Measurements from ENCODE around the gene CCDC92. TPM values are rescaled to one million over a fixed set of nuclear protein-coding genes. Genes with fewer than 3 reads are reported as not detected.

The CCDC92 gene
- polyA plus RNA-seq, 1 of the 3 experiments (the other 2 are of a cell fraction) = 53.5 TPM

GRCh38 chr12:123889848-123890535 lies 82.6 kb downstream of the CCDC92 start:
- Histone ChIP-seq H3F3A (replicated peaks; ENCODE audit: insufficient read depth) (no peaks in the 10 kb centered on the region), H3K9me3 (no peaks in the 10 kb centered on the region), H3K9ac (no peak overlapping the region), H3K4me3 (ENCODE audit: low read depth in 2 of 2, low read length in 1 of 2) (no peak overlapping the region), H4K20me1 (ENCODE audit: insufficient read depth) (no peaks in the 10 kb centered on the region), H3K27ac (ENCODE audit: low read depth in 2 of 2, low read length in 1 of 2) (no peak overlapping the region), H3K79me2 (ENCODE audit: insufficient read depth) (no peaks in the 10 kb centered on the region), H3K36me3 (replicated peaks in 1 of 2; ENCODE audit: control insufficient read depth in 1 of 2, insufficient read depth in 2 of 2, low read length in 1 of 2) (no peaks in the 10 kb centered on the region), H3K27me3 (ENCODE audit: insufficient read depth) (peaks cover 11% of the 10 kb centered on the region; the same call in 1 of the 2 replicates), H3K4me2 (no peak overlapping the region), H3K4me1 (ENCODE audit: control insufficient read depth in 1 of 2, insufficient read depth in 2 of 2, low read depth in 1 of 2, low read length in 1 of 2) (no peaks in the 10 kb centered on the region), H3K9me2 (no peaks in the 10 kb centered on the region), H2AFZ (ENCODE audit: low read depth) (no peak overlapping the region)
- ChIA-PET CTCF (interaction anchor here (1.0 kb wide), 1 partner anchor 93 kb away, joined by 3 read pairs; no protein-coding TSS in a partner anchor), POLR2A (no interaction called here)
- no peak for DNase-seq
- WGBS (ENCODE audit: low lambda C conversion rate) = 57% methylated on average over 12 of the region's 12 CpGs
- TF ChIP-seq, protein P1, sequence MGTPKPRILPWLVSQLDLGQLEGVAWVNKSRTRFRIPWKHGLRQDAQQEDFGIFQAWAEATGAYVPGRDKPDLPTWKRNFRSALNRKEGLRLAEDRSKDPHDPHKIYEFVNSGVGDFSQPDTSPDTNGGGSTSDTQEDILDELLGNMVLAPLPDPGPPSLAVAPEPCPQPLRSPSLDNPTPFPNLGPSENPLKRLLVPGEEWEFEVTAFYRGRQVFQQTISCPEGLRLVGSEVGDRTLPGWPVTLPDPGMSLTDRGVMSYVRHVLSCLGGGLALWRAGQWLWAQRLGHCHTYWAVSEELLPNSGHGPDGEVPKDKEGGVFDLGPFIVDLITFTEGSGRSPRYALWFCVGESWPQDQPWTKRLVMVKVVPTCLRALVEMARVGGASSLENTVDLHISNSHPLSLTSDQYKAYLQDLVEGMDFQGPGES (IDR thresholded peaks at IDR 0.05; ENCODE audit: low read depth, low read length) = no peak
- TF ChIP-seq GATA2 (CRISPR knock-in tag; IDR thresholded peaks at IDR 0.05) (no peak), EZH2phosphoT487 (IDR thresholded peaks at IDR 0.05; ENCODE audit: borderline replicate concordance, low read depth) (no peak), MEF2A (IDR thresholded peaks at IDR 0.05; ENCODE audit: borderline replicate concordance, low read depth) (no peak), TCF12 (IDR thresholded peaks at IDR 0.05) (no peak), YY1 (IDR thresholded peaks at IDR 0.05; ENCODE audit: low read depth) (no peak), NFIC (IDR thresholded peaks at IDR 0.05; ENCODE audit: borderline replicate concordance) (no peak), SMC3 (IDR thresholded peaks at IDR 0.05; ENCODE audit: low read depth, low read length) (no peak), FOXJ3 (CRISPR knock-in tag; IDR thresholded peaks at IDR 0.05) (no peak), REST (IDR thresholded peaks at IDR 0.05; ENCODE audit: low read depth, low read length) (no peak), RAD21 (IDR thresholded peaks at IDR 0.05; ENCODE audit: low read length) (no peak), TAF1 (IDR thresholded peaks at IDR 0.05; ENCODE audit: borderline replicate concordance, low read depth, low read length) (no peak), MXI1 (IDR thresholded peaks at IDR 0.05; ENCODE audit: low read depth, low read length) (no peak), FOSL2 (IDR thresholded peaks at IDR 0.05; ENCODE audit: borderline replicate concordance, low read depth) (no peak)

Data from SK-N-SH (cell line).